IPS-18a (cell line): ENCODE measurements around the gene DAP.
"Not testable (repeated sequence)": the region's sequence is repeated elsewhere in the genome, so short reads cannot be mapped to it uniquely, and the experiment has no call there.

Experiments
- H3K27ac ChIP-seq: one replicate; pipeline ENCODE4 v1.5.1; 2013; ENCODE audit warnings: low read length
- H3K27me3 ChIP-seq: one replicate; pipeline ENCODE4 v1.6.1; 2013; ENCODE audit warnings: mild to moderate bottlenecking, low read length; ENCODE audit not compliant: control insufficient read depth, insufficient read depth
- H3K36me3 ChIP-seq: one replicate; pipeline ENCODE4 v1.6.1; 2013; ENCODE audit warnings: low read depth, low read length; ENCODE audit not compliant: control insufficient read depth
- H3K4me1 ChIP-seq: one replicate; pipeline ENCODE4 v1.6.1; 2013; ENCODE audit warnings: low read depth, low read length; ENCODE audit not compliant: control insufficient read depth
- H3K4me3 ChIP-seq: one replicate; pipeline ENCODE4 v1.5.1; 2013; ENCODE audit warnings: low read length
- H3K9ac ChIP-seq: one replicate; pipeline ENCODE4 v1.6.1; 2013; ENCODE audit warnings: mild to moderate bottlenecking, low read length, moderate library complexity
- H3K9me3 ChIP-seq: one replicate; pipeline ENCODE4 v1.6.1; 2013; ENCODE audit warnings: low read depth, low read length; ENCODE audit not compliant: control insufficient read depth

DAP gene

DNA sequence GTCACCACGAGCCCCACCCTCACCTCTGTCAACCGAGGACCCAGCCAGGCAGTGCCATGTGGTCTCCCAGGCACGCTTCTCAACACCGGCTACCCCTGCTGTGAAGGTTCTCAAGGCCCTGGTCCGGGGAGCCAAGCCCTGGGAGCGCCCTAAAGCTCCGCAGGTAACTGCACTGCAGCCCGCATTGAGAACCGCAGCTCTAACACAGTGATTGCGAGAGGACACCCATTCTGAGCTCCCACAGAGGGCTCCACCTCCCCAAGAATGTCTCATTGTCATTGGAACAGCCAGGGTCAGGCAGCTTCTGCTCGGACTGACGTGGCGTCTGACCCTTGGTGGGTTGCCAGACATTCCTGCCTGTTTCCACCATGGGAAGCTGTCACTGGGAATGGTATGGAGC is 108.9 kb downstream of the DAP start:
- Histone ChIP-seq H3K4me1 (peaks cover 10% of the 10 kb centered on the region), H3K27me3 (no peaks in the 10 kb centered on the region), H3K36me3 (no peaks in the 10 kb centered on the region), H3K9me3 (no peaks in the 10 kb centered on the region), H3K27ac (no peak overlapping the region), H3K4me3 (no peak overlapping the region), H3K9ac (no peak overlapping the region)

DNA sequence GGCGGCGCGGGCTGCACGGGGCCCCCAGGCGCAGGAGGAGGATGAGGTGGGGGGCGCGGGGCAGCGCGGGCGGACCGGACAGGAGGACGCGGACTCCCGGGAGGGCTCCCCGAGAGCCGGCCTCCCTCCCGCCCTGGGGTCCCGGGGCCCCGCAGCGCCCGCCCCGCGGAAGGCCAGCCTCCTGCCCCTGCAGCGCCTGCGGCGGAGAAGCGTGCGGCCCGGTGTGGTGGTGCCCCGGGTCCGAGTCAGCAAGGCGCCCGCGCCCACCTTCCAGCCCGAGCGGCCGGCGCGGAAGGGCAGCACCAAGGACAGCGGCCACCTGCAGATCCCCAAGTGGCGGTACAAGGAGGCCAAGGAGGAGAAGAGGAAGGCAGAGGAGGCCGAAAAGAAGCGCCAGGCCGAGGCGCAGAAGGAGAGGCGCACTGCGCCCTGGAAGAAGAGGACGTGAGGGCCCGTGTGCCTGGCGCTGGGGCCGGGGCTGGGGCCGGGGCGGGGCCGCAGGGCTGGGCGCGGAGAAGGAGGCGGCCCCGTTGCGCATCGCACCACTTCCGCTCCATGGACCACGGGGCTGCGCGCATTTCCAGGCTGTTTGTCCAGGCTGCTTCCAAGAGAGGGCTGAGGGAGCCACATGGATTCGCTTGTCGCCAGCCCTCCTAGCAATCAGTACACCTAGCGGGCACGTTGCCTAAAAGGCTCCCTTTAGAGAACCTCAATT is 111.2 kb downstream of the DAP start:
- Histone ChIP-seq H3K4me3 (no peak overlapping the region), H3K9ac (no peak overlapping the region), H3K4me1 (no peaks in the 10 kb centered on the region), H3K27me3 (no peaks in the 10 kb centered on the region), H3K27ac (no peak overlapping the region), H3K9me3 (no peaks in the 10 kb centered on the region), H3K36me3 (no peaks in the 10 kb centered on the region)

DNA sequence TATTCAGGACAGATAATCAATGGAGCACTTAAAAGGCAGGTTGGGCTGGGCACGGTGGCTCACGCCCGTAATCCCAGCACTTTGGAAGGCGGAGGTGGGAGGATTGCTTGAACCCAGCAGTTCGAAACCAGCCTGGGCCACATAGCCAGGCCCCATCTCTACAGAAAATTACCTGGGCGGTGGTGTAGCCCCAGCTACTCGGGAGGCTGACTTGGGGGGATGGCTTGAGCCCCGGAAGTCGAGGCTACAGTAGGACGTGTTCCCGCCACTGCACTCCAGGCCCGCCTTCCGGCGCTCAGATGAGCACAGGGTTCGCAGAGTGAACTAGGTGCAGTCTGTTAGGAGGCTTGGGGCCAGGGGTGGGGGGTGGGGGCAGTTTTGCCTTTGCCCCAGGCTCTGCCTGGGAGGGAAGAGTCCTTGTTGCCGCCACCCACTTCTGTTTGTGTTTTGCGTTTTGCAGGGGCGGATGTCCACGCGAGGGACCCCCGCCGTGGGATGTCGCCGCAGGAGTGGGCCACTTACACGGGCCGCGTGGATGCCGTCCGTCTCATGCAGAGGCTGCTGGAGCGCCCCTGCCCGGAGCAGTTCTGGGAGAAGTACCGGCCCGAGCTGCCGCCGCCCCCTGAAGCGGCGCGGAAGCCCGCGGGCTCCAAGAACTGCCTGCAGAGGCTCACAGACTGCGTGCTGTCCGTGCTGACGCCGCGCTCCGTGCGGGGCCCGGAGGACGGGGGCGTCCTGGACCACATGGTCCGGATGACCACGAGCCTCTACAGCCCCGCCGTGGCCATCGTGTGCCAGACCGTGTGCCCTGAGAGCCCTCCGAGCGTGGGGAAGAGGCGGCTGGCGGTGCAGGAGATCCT is 112.0 kb downstream of the DAP start:
- Histone ChIP-seq H3K27me3 (no peaks in the 10 kb centered on the region), H3K4me3 (no peak overlapping the region), H3K27ac (no peak overlapping the region), H3K36me3 (no peaks in the 10 kb centered on the region), H3K9ac (no peak overlapping the region), H3K4me1 (no peaks in the 10 kb centered on the region), H3K9me3 (no peaks in the 10 kb centered on the region)

DNA sequence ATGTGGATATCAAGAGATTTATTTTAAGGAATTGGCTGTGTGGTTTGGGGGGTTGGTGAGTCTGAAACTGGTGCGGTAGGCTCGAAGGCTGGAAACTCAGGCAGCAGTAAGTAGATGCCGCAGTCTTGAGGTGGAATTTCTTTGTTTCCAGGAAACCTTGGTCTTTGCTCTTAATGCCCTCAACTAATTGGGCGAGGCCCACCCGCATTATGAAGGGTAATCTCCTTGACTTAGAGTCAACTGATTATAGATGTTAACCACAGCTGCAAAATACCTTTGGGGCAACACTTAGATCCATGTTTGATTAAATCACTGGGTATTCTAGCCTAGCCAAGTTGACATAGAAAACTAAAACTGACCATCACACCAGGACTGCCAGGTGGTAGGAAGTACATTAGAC is 113.4 kb downstream of the DAP start:
- no peak overlapping the region for H3K9ac ChIP-seq
- H3K27me3 ChIP-seq: no peaks in the 10 kb centered on the region
- H3K4me3 ChIP-seq: no peak overlapping the region
- no peaks in the 10 kb centered on the region for H3K9me3 ChIP-seq
- no peak overlapping the region for H3K27ac ChIP-seq
- no peaks in the 10 kb centered on the region for H3K36me3 ChIP-seq
- H3K4me1 ChIP-seq: no peaks in the 10 kb centered on the region

DNA sequence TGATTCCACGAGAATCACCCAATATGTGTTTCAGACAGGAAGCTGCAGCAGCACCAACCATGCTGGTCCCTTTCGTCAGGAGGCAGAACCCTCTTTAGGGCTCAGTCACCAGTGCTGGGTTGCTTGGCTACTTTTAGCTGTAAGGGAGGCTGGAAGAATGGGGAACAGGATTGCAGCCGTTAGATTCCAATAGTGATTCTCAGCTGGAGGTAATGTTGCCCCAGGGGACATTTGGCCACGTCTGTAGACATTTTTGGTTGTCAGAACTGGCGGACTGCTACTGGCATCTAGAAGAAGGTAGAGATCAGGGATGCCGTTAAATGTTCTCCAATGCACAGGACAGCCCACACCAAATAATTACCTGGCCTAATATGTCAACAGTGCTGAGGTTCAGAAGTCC is 115.4 kb downstream of the DAP start:
- H3K27me3 ChIP-seq: no peaks in the 10 kb centered on the region
- H3K9ac ChIP-seq: no peak overlapping the region
- H3K36me3 ChIP-seq: no peaks in the 10 kb centered on the region
- no peak overlapping the region for H3K27ac ChIP-seq
- H3K9me3 ChIP-seq: no peaks in the 10 kb centered on the region
- H3K4me1 ChIP-seq: peaks cover 4% of the 10 kb centered on the region
- H3K4me3 ChIP-seq: no peak overlapping the region

DNA sequence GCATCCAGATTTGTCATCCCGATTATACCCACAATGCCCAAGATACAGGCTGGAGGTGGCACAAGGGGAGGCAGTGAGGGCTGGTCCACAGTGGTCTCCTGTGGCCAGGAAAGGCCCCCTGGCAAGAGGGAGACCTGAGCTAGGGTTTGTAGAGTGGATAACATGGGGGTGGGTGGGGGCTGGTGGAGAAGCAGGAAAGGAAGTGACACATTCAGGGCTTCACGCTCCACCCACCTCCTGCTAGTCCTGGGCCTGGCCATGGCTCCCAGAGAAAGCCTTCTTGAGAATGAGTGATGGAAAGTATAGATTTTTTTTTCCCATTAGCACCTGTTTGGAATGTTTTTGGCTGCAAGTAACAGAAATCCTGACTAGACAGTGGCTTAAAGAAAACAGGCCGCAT is 115.9 kb downstream of the DAP start:
- no peaks in the 10 kb centered on the region for H3K27me3 ChIP-seq
- H3K9ac ChIP-seq: no peak overlapping the region
- H3K4me3 ChIP-seq: no peak overlapping the region
- peaks cover 4% of the 10 kb centered on the region for H3K4me1 ChIP-seq
- no peak overlapping the region for H3K27ac ChIP-seq
- no peaks in the 10 kb centered on the region for H3K36me3 ChIP-seq
- H3K9me3 ChIP-seq: no peaks in the 10 kb centered on the region

DNA sequence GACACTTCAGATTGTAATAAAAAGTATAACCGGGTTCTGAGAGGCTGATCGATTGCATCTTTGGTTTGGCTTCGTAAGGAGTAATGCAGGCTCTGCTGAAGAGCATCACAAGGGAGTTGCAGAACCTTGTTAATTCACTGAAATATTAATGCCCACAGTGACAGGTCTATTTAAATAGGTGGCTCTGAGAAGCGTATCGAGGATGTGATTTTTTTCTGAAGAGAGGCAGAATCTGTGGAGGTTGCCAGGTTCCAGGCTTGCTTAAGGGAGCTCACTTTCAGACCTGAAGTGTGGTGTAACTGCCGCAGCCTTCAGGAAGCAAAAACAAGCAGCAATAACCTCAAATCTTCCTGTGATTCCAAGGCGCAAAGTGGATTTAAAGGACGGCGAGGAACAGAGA is 116.8 kb downstream of the DAP start:
- Histone ChIP-seq H3K9me3 (no peaks in the 10 kb centered on the region), H3K27me3 (no peaks in the 10 kb centered on the region), H3K9ac (no peak overlapping the region), H3K27ac (no peak overlapping the region), H3K4me1 (peaks cover 4% of the 10 kb centered on the region), H3K36me3 (no peaks in the 10 kb centered on the region), H3K4me3 (no peak overlapping the region)

DNA sequence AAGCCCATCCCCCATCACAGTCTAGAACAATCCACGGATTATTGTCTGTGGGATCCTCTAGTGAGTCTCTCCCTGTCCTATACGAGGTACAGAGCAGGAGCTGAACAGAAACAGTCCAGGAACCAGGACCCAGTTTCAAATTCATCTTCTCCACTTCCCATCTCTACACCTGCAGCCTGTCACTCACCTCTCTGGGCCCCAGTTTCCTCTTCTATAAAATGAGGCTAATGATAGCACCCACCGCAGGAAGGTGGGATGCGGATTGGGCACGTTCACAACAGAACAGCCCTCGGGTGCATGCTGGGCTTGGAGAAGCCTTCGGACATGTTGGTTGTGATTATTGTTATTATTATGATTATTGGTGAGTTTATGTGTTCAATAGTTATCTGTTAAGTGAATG is 118.7 kb downstream of the DAP start:
- Histone ChIP-seq H3K27me3 (no peaks in the 10 kb centered on the region), H3K9me3 (no peaks in the 10 kb centered on the region), H3K27ac (no peak overlapping the region), H3K9ac (no peak overlapping the region), H3K4me3 (no peak overlapping the region), H3K36me3 (no peaks in the 10 kb centered on the region), H3K4me1 (peaks cover 13% of the 10 kb centered on the region)

DNA sequence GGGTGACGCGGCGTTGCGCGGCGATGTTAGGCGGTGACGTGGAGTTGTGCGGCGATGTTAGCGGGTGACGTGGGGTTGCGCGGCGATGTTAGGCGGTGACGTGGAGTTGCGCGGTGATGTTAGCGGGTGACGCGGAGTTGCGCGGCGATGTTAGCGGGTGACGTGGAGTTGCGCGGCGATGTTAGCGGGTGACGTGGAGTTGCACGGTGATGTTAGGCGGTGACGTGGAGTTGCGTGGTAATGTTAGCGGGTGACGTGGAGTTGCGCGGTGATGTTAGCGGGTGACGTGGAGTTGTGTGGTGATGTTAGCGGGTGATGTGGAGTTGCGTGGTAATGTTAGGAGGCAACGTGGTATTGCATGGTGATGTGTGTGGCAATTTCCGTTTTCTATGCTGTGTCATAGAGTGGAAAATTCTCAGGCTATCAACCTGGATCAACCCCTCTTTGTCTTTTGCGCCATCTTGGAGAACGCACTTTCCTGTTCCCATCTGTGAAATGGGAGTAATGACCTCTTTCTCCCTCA is 121.1 kb downstream of the DAP start:
- Histone ChIP-seq H3K4me1 (peaks cover 34% of the 10 kb centered on the region), H3K27me3 (no peaks in the 10 kb centered on the region), H3K36me3 (no peaks in the 10 kb centered on the region), H3K9ac (no peak overlapping the region), H3K9me3 (no peaks in the 10 kb centered on the region), H3K4me3 (no peak overlapping the region), H3K27ac (no peak overlapping the region)

DNA sequence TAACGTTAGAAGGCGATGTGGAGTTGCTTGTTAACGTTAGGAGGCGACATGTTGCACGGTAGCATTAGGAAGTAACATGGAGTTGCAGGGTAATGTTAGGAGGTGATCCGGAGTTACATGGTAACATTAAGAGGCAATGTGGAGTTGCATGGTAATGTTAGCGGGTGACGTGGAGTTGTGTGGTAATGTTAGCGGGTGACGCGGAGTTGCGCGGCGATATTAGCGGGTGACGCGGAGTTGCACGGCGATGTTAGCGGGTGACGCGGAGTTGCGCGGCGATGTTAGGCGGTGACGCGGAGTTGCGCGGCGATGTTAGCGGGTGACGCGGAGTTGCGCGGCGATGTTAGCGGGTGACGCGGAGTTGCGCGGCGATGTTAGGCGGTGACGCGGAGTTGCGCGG is 122.3 kb downstream of the DAP start:
- H3K4me1 ChIP-seq: peaks cover 35% of the 10 kb centered on the region
- H3K36me3 ChIP-seq, H3K9ac ChIP-seq, H3K9me3 ChIP-seq, H3K27me3 ChIP-seq, H3K4me3 ChIP-seq, H3K27ac ChIP-seq: not testable (repeated sequence)

DNA sequence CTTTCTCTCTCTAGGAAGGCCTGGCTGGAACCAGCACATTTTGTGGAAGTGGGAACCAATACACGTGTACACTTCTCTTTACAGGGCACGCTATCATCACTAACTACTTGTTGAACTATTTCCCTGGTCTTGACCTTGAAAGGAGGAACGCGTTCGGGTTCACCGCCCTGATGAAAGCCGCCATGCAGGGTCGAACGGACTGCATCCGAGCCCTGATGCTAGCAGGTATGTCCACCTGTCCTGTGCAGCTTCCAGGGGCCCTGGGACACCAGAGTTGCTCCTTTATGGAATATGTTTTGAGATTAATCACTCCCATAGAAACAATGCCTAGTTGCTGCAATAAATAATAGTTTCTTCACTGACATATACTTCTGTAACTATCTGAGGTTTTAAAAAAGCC is 123.1 kb downstream of the DAP start:
- Histone ChIP-seq H3K9me3 (no peaks in the 10 kb centered on the region), H3K27me3 (no peaks in the 10 kb centered on the region), H3K36me3 (no peaks in the 10 kb centered on the region), H3K9ac (no peak overlapping the region), H3K27ac (no peak overlapping the region), H3K4me1 (peaks cover 35% of the 10 kb centered on the region), H3K4me3 (peak overlapping the region; percentile 29)
